HG03439 (cell line): ENCODE results near the gene TAP1.
"Not testable (repeated sequence)": the region's sequence is repeated elsewhere in the genome, so short reads cannot be mapped to it uniquely, and the experiment has no call there.

Experiments used
- ATAC-seq: cut with Tn5 transposase; IDR thresholded peaks from one replicate; pipeline ENCODE4 v1.9.1; 2021; ENCODE audit warnings: mild to moderate bottlenecking, moderate library complexity; ENCODE audit not compliant: unreplicated experiment

Gene TAP1

GRCh38 chr6:32853541-32854375 is at the start of gene TAP1, which contains the start of gene PSMB9:
TAP1 (minus strand) TSS chr6:32853704; CDS start chr6:32853636, 68 bp downstream.
PSMB9 (plus strand) TSS chr6:32854192; CDS start chr6:32854230, 38 bp downstream.
- peak; percentile 79 for ATAC-seq

- peak; percentile 26 for ATAC-seq
Measured at GRCh38 chr6:32895006-32895345, 41.5 kb upstream of the TAP1 start.

GRCh38 chr6:32894085-32895005 is 40.8 kb upstream of the TAP1 start:
- ATAC-seq: peak; percentile 95

GRCh38 chr6:32890831-32891230 is 37.3 kb upstream of the TAP1 start:
- no peak for ATAC-seq

GRCh38 chr6:32889533-32889932 is 36.0 kb upstream of the TAP1 start:
- ATAC-seq: no peak

- ATAC-seq: no peak
Measured at GRCh38 chr6:32888576-32888975, 35.1 kb upstream of the TAP1 start.

- no peak for ATAC-seq
Measured at GRCh38 chr6:32887616-32888015, 34.1 kb upstream of the TAP1 start.

- no peak for ATAC-seq
Measured at GRCh38 chr6:32886681-32887383, 33.3 kb upstream of the TAP1 start.

GRCh38 chr6:32885698-32886286 is 32.3 kb upstream of the TAP1 start:
- ATAC-seq: no peak

GRCh38 chr6:32883789-32884188 is 30.3 kb upstream of the TAP1 start:
- no peak for ATAC-seq

GRCh38 chr6:32882879-32883250 is 29.4 kb upstream of the TAP1 start:
- ATAC-seq: no peak

- not testable (repeated sequence) for ATAC-seq
Measured at GRCh38 chr6:32880962-32881361, 27.5 kb upstream of the TAP1 start.

- ATAC-seq: no peak
Measured at GRCh38 chr6:32879691-32880090, 26.2 kb upstream of the TAP1 start.

- no peak for ATAC-seq
Measured at GRCh38 chr6:32876603-32877002, 23.1 kb upstream of the TAP1 start.

- not testable (repeated sequence) for ATAC-seq
Measured at GRCh38 chr6:32873947-32874346, 20.4 kb upstream of the TAP1 start.

- ATAC-seq: no peak
Measured at GRCh38 chr6:32868257-32868788, 14.8 kb upstream of the TAP1 start.

- no peak for ATAC-seq
Measured at GRCh38 chr6:32867554-32868256, 14.2 kb upstream of the TAP1 start.

- ATAC-seq: no peak
Measured at GRCh38 chr6:32867022-32867477, 13.5 kb upstream of the TAP1 start.

GRCh38 chr6:32865724-32866443 is 12.4 kb upstream of the TAP1 start:
- ATAC-seq: no peak
